Smooth muscle cell (in vitro differentiated cells): ENCODE results near the gene IFNK. TPM values are rescaled to one million over a fixed set of nuclear protein-coding genes. Genes with fewer than 3 reads are reported as not detected.

Experiments
- DNase-seq: peaks from one replicate; lab custom pipeline; 2025; ENCODE audit not compliant: unreplicated experiment; lab: John Stamatoyannopoulos, UW
- H2AFZ ChIP-seq: fragments of 200-600 bp; sonication (generic); 2 replicates; pipeline ENCODE4 v1.6.0; 2016; ENCODE audit warnings: antibody characterized with exemption, low read depth, mild to moderate bottlenecking
- H3F3A ChIP-seq: fragments of 200-600 bp; sonication (generic); 2 replicates; pipeline ENCODE4 v1.6.0; 2017; ENCODE audit warnings: antibody characterized with exemption, low read depth
- H3K27ac ChIP-seq: fragments of 200-600 bp; sonication (generic); 2 replicates; pipeline ENCODE4 v1.5.1; 2016; ENCODE audit warnings: low read depth, mild to moderate bottlenecking
- H3K27me3 ChIP-seq: fragments of 200-600 bp; sonication (generic); 2 replicates; pipeline ENCODE4 v1.6.1; 2016; ENCODE audit warnings: low read depth, mild to moderate bottlenecking
- H3K36me3 ChIP-seq: fragments of 200-600 bp; sonication (generic); 2 replicates; pipeline ENCODE4 v1.5.1; 2016; ENCODE audit warnings: low read depth
- H3K4me1 ChIP-seq: fragments of 200-600 bp; sonication (generic); 2 replicates; pipeline ENCODE4 v1.5.1; 2016; ENCODE audit warnings: low read depth
- H3K4me2 ChIP-seq: fragments of 200-600 bp; sonication (generic); 2 replicates; pipeline ENCODE4 v1.6.0; 2016; ENCODE audit warnings: mild to moderate bottlenecking
- H3K4me3 ChIP-seq: fragments of 200-600 bp; sonication (generic); 2 replicates; pipeline ENCODE4 v1.5.1; 2016; ENCODE audit warnings: mild to moderate bottlenecking
- H3K79me2 ChIP-seq: fragments of 200-600 bp; sonication (generic); 2 replicates; pipeline ENCODE4 v1.6.0; 2016; ENCODE audit warnings: low read depth, mild to moderate bottlenecking
- H3K9ac ChIP-seq: fragments of 200-600 bp; sonication (generic); 2 replicates; pipeline ENCODE4 v1.6.0; 2016; ENCODE audit warnings: low read depth
- H3K9me3 ChIP-seq: fragments of 200-600 bp; sonication (generic); replicated peaks from 2 replicates; pipeline ENCODE4 v1.5.1; 2016; ENCODE audit warnings: low read depth
- H4K20me1 ChIP-seq: fragments of 200-600 bp; sonication (generic); 2 replicates; pipeline ENCODE4 v1.6.0; 2016; ENCODE audit warnings: low read depth
- WGBS: methylation state at CpG from one replicate; pipeline ENCODE4 v1.1.7; 2016; ENCODE audit warnings: low lambda C conversion rate; 5-methylcytosine and 5-hydroxymethylcytosine counted together
- polyA plus RNA-seq: library from polyadenylated mRNA; unstranded; fragments of >200 nt; fragmentation: Nextera tagmentation; extraction: Ambion mirVana; gene quantifications from 2 replicates; pipeline ENCODE4 v1.2.1, GENCODE V29; 2016
- total RNA-seq: library from RNA; depleted of rRNA; stranded (reverse); fragments of >200 nt; gene quantifications from 2 replicates; pipeline ENCODE4 v1.2.3, GENCODE V29; 2014
- TF ChIP-seq, protein P1 (sequence below): fragments of 200-600 bp; sonication (generic); IDR thresholded peaks from 2 replicates; pipeline ENCODE4 v1.5.1; 2017; ENCODE audit warnings: borderline replicate concordance, mild to moderate bottlenecking, antibody characterized with exemption; ENCODE audit not compliant: insufficient read depth, poor library complexity, severe bottlenecking

IFNK gene
- total and polyA plus RNA-seq, 2 experiments from 2014 or later, result not detected

DNA sequence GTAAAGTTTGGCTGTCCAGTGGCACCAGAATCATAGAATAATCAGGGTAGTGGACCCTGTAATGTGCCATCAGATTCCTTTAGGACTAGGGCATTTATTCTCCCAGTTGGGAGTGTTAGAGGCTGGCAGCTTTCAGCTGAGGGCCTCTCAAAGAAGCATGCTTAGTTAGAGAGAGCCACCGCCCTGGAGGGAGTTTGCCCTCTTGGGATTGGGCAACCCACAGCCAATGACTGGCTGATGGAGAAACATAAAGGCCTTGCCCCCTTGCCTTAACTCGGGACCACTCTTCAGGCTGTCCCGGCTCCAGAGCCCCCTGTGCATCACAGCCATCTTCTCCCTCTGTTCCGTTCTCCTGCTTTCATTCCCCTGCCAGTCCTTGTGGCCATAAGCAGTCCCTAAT, 20.5 kb upstream of the IFNK start:
- Histone ChIP-seq H3F3A (no peaks in the 10 kb centered on the region), H3K27ac (no peak overlapping the region), H3K27me3 (no peaks in the 10 kb centered on the region), H3K36me3 (no peaks in the 10 kb centered on the region), H2AFZ (no peak overlapping the region), H3K4me1 (peaks cover 31% of the 10 kb centered on the region), H3K4me3 (no peak overlapping the region), H4K20me1 (no peaks in the 10 kb centered on the region), H3K79me2 (no peaks in the 10 kb centered on the region), H3K9ac (no peak overlapping the region), H3K9me3 (no peaks in the 10 kb centered on the region), H3K4me2 (no peak overlapping the region)
- TF ChIP-seq, protein P1, sequence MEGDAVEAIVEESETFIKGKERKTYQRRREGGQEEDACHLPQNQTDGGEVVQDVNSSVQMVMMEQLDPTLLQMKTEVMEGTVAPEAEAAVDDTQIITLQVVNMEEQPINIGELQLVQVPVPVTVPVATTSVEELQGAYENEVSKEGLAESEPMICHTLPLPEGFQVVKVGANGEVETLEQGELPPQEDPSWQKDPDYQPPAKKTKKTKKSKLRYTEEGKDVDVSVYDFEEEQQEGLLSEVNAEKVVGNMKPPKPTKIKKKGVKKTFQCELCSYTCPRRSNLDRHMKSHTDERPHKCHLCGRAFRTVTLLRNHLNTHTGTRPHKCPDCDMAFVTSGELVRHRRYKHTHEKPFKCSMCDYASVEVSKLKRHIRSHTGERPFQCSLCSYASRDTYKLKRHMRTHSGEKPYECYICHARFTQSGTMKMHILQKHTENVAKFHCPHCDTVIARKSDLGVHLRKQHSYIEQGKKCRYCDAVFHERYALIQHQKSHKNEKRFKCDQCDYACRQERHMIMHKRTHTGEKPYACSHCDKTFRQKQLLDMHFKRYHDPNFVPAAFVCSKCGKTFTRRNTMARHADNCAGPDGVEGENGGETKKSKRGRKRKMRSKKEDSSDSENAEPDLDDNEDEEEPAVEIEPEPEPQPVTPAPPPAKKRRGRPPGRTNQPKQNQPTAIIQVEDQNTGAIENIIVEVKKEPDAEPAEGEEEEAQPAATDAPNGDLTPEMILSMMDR, result no peak
- WGBS, result 85% methylated on average over 4 of the region's 4 CpGs
- DNase-seq, result no peak

DNA sequence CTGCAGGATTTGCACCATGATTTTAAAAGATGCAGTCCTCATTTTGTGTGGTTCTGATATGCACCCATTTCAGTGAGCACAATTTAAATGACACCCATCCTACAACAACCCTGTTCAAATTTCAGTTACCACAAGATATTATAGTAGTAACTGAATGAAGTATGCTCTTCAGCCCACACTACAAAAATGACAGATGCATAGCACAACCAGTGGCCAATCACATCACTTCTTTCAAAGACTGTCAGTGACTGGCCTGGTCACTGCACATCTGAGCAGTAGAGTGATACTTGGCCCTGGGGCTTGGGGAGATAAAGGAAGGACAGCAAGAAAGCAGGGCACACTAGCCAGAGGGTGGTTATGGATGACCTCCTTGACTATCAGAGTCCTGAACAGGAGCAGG, 19.8 kb upstream of the IFNK start:
- Histone ChIP-seq H3K27me3 (no peaks in the 10 kb centered on the region), H3K27ac (no peak overlapping the region), H3K4me2 (no peak overlapping the region), H3K9ac (no peak overlapping the region), H2AFZ (no peak overlapping the region), H3K9me3 (no peaks in the 10 kb centered on the region), H3K4me3 (no peak overlapping the region), H4K20me1 (no peaks in the 10 kb centered on the region), H3K79me2 (no peaks in the 10 kb centered on the region), H3K36me3 (no peaks in the 10 kb centered on the region), H3F3A (no peaks in the 10 kb centered on the region), H3K4me1 (peaks cover 25% of the 10 kb centered on the region)
- no peak for DNase-seq
- TF ChIP-seq, protein P1, result no peak

DNA sequence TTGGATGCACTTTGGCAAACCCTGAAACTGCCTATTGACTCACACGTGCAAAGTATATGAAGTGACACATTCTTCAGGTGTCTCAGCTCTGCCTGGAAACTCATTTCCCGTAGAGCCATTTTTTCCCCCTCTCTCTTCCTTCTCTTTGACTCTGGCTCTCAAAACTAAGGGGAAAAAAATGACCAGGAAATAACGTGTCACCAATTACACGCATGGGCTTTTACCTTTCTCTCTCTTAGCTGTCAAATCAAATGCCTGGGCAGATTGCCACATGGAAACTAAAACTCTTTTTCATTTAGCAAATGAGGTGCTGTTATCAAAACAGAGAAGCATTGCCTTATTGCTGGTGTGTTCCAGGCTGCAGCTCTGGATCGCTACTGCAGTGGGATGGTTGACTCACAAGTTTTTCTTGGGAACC, 18.3 kb upstream of the IFNK start:
- TF ChIP-seq, protein P1, result no peak
- Histone ChIP-seq H3K4me1 (peaks cover 17% of the 10 kb centered on the region), H3K4me2 (no peak overlapping the region), H4K20me1 (no peaks in the 10 kb centered on the region), H3K9me3 (no peaks in the 10 kb centered on the region), H3K36me3 (no peaks in the 10 kb centered on the region), H3K79me2 (no peaks in the 10 kb centered on the region), H2AFZ (no peak overlapping the region), H3F3A (no peaks in the 10 kb centered on the region), H3K27ac (no peak overlapping the region), H3K27me3 (no peaks in the 10 kb centered on the region), H3K4me3 (no peak overlapping the region), H3K9ac (no peak overlapping the region)
- DNase-seq, result no peak
- WGBS, result 88% methylated on average over 5 of the region's 5 CpGs

DNA sequence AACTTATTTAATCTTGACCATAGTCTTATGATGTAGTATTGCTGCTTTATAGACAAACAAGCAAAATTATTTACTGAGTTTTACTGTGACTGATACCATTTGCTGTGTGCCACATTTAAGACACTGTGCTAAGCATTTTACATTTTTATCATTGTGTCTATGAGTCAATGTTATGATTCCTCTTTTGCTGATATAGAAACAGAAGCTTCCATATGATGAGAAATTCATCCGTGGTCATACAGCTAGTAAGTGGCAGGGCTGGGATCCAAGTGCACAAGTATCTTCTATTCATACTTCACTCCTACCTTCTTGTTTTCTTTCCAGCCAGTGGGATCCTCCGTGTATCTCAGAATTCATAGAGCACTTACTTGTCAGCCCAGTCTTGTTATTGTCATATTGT, 17.1 kb upstream of the IFNK start:
- H3K4me3 ChIP-seq, result no peak overlapping the region
- H3K4me1 ChIP-seq, result peaks cover 14% of the 10 kb centered on the region
- no peaks in the 10 kb centered on the region for H3F3A ChIP-seq
- H3K9me3 ChIP-seq, result no peaks in the 10 kb centered on the region
- H2AFZ ChIP-seq, result no peak overlapping the region
- no peak overlapping the region for H3K9ac ChIP-seq
- H3K36me3 ChIP-seq, result no peaks in the 10 kb centered on the region
- TF ChIP-seq, protein P1, result no peak
- H3K79me2 ChIP-seq, result no peaks in the 10 kb centered on the region
- no peaks in the 10 kb centered on the region for H4K20me1 ChIP-seq
- no peak overlapping the region for H3K27ac ChIP-seq
- WGBS, result 45% methylated on average over 2 of the region's 2 CpGs
- no peak for DNase-seq
- H3K4me2 ChIP-seq, result no peak overlapping the region
- no peaks in the 10 kb centered on the region for H3K27me3 ChIP-seq
